Adipose tissue (tissue), 3 donors: ENCODE data around the gene MYRF. TPM values are rescaled to one million over a fixed set of nuclear protein-coding genes. Genes with fewer than 3 reads are reported as not detected.
A peak's percentile ranks its signal among the peaks of the same experiment; 100 is the strongest.

ENCODE experiments used
- H3K27ac ChIP-seq: one replicate; pipeline ENCODE4 v1.5.1; 2013; ENCODE audit warnings: low read depth, low read length
- WGBS, 3 donors: extraction: QIAGEN DNeasy Blood & Tissue Kit; methylation state at CpG; one replicate each; pipeline ENCODE4 v1.1.7; 2013; 5-methylcytosine and 5-hydroxymethylcytosine counted together
- polyA plus RNA-seq, 3 donors: library from polyadenylated mRNA; stranded (reverse); fragments of 200-250 nt; gene quantifications; one replicate each; pipeline ENCODE4 v1.2.3, GENCODE V29; 2013
- donor health status: healthy with polysubstance abuse.
- donor health status: Bipolar disorder and iron deficiency.
- donor health status: healthy.

Gene MYRF
- polyA plus RNA-seq, 3 donors = 4.0 to 13.4 (median 7.5) TPM

- no peak overlapping the region for H3K27ac ChIP-seq
- 81 to 88% (median 87%) methylated on average over 14 of the region's 14 CpGs for WGBS, 3 donors
Measured at GRCh38 chr11:61779666-61780525, 27.5 kb downstream of the MYRF start.

- 78 to 89% (median 80%) methylated on average over 9 of the region's 9 CpGs for WGBS, 3 donors
- H3K27ac ChIP-seq = no peak overlapping the region
Measured at GRCh38 chr11:61780581-61781162, 28.2 kb downstream of the MYRF start.

- H3K27ac ChIP-seq = no peak overlapping the region
- WGBS, 3 donors = 70 to 78% (median 76%) methylated on average over 5 of the region's 5 CpGs
Measured at GRCh38 chr11:61781585-61781984, 29.1 kb downstream of the MYRF start.

GRCh38 chr11:61782299-61782698 lies 29.9 kb downstream of the MYRF start:
- H3K27ac ChIP-seq = no peak overlapping the region
- WGBS, 3 donors = 88 to 89% (median 88%) methylated on average over 3 of the region's 3 CpGs

GRCh38 chr11:61782841-61783240 lies 30.4 kb downstream of the MYRF start:
- H3K27ac ChIP-seq = no peak overlapping the region
- WGBS, 3 donors = 85 to 86% (median 86%) methylated on average over 11 of the region's 11 CpGs

GRCh38 chr11:61783717-61784505 lies 31.5 kb downstream of the MYRF start:
- H3K27ac ChIP-seq = no peak overlapping the region
- 62 to 70% (median 70%) methylated on average over 13 of the region's 13 CpGs for WGBS, 3 donors

- H3K27ac ChIP-seq = no peak overlapping the region
- 76 to 79% (median 78%) methylated on average over 7 of the region's 7 CpGs for WGBS, 3 donors
Measured at GRCh38 chr11:61784506-61784805, 32.0 kb downstream of the MYRF start.

- WGBS, 3 donors = 82 to 94% (median 87%) methylated on average over 11 of the region's 11 CpGs
- no peak overlapping the region for H3K27ac ChIP-seq
Measured at GRCh38 chr11:61785837-61786402, 33.5 kb downstream of the MYRF start.

GRCh38 chr11:61787928-61788491 lies 35.6 kb downstream of the MYRF start:
- no peak overlapping the region for H3K27ac ChIP-seq
- WGBS, 3 donors = 34 to 57% (median 49%) methylated on average over 9 of the region's 9 CpGs

GRCh38 chr11:61791737-61792309 lies 39.4 kb downstream of the MYRF start:
- WGBS, 3 donors = 3 to 5% (median 4%) methylated on average over 14 of the region's 14 CpGs
- no peak overlapping the region for H3K27ac ChIP-seq

GRCh38 chr11:61792310-61793082 lies 40.1 kb downstream of the MYRF start, which contains the start of the genes FEN1 and TMEM258:
Gene FEN1, plus strand, starts transcription at chr11:61792911. Its CDS starts 2,451 bp downstream, at chr11:61795362.
Gene TMEM258, minus strand, starts transcription at chr11:61792599. Its CDS starts 41 bp downstream, at chr11:61792558.
- peak within 1 kb of the TSS; percentile 60 for H3K27ac ChIP-seq
- 0 to 1% (median 0%) methylated on average over 57 to 61 of the region's 61 CpGs for WGBS, 3 donors

- no peak overlapping the region for H3K27ac ChIP-seq
- 4 to 5% (median 4%) methylated on average over 29 of the region's 29 CpGs for WGBS, 3 donors
Measured at GRCh38 chr11:61793083-61793828, 40.8 kb downstream of the MYRF start.

GRCh38 chr11:61793829-61794204 lies 41.4 kb downstream of the MYRF start:
- WGBS, 3 donors = 60 to 78% (median 61%) methylated on average over 3 of the region's 3 CpGs
- H3K27ac ChIP-seq = no peak overlapping the region

- H3K27ac ChIP-seq = no peak overlapping the region
- 88 to 94% (median 91%) methylated on average over 4 of the region's 4 CpGs for WGBS, 3 donors
Measured at GRCh38 chr11:61794579-61794978, 42.1 kb downstream of the MYRF start.

GRCh38 chr11:61795459-61795858 lies 43.0 kb downstream of the MYRF start:
- no peak overlapping the region for H3K27ac ChIP-seq
- 76 to 91% (median 88%) methylated on average over 12 of the region's 12 CpGs for WGBS, 3 donors

GRCh38 chr11:61795876-61796526 lies 43.6 kb downstream of the MYRF start:
- 86 to 95% (median 94%) methylated on average over 18 of the region's 18 CpGs for WGBS, 3 donors
- H3K27ac ChIP-seq = no peak overlapping the region
